COLO668 (cell line): ENCODE data around the gene APOBEC3A.
"Not testable (repeated sequence)": the region's sequence is repeated elsewhere in the genome, so short reads cannot be mapped to it uniquely, and the experiment has no call there.

Source experiments
- DNase-seq: peaks from one replicate; lab custom pipeline; 2025; ENCODE audit not compliant: unreplicated experiment; lab: John Stamatoyannopoulos, UW

Gene APOBEC3A

GRCh38 chr22:38977289-38977688 lies 19.9 kb downstream of the APOBEC3A start:
- DNase-seq, result not testable (repeated sequence)

- not testable (repeated sequence) for DNase-seq
Observed at GRCh38 chr22:38980587-38980986, 23.2 kb downstream of the APOBEC3A start.

GRCh38 chr22:38981005-38981991 lies 23.9 kb downstream of the APOBEC3A start:
- DNase-seq, result peak; percentile 9

GRCh38 chr22:38981992-38982927 lies 24.9 kb downstream of the APOBEC3A start, which contains the start of gene APOBEC3B:
TSS of gene APOBEC3B (plus strand) at chr22:38982347. CDS start at chr22:38982454, 107 bp downstream.
- DNase-seq, result peak; percentile 83

GRCh38 chr22:38984224-38984623 lies 26.8 kb downstream of the APOBEC3A start:
- DNase-seq, result no peak

- DNase-seq, result peak; percentile 92
Observed at GRCh38 chr22:38984784-38985757, 27.7 kb downstream of the APOBEC3A start.

GRCh38 chr22:38986629-38987028 lies 29.2 kb downstream of the APOBEC3A start:
- DNase-seq, result no peak

GRCh38 chr22:38987171-38987895 lies 29.9 kb downstream of the APOBEC3A start:
- peak; percentile 6 for DNase-seq

- peak; percentile 13 for DNase-seq
Observed at GRCh38 chr22:38989466-38989865, 32.1 kb downstream of the APOBEC3A start.

- DNase-seq, result peak; percentile 78
Observed at GRCh38 chr22:38992871-38993371, 35.5 kb downstream of the APOBEC3A start.

GRCh38 chr22:38996105-38996504 lies 38.7 kb downstream of the APOBEC3A start:
- DNase-seq, result no peak

GRCh38 chr22:38997518-38997917 lies 40.1 kb downstream of the APOBEC3A start:
- DNase-seq, result no peak

- DNase-seq, result peak; percentile 70
Observed at GRCh38 chr22:39003165-39003638, 45.8 kb downstream of the APOBEC3A start.

GRCh38 chr22:39007177-39007576 lies 49.8 kb downstream of the APOBEC3A start:
- DNase-seq, result no peak

GRCh38 chr22:39008271-39008850 lies 51.0 kb downstream of the APOBEC3A start:
- DNase-seq, result not testable (repeated sequence)

- no peak for DNase-seq
Observed at GRCh38 chr22:39010946-39011345, 53.5 kb downstream of the APOBEC3A start.
